CD1c-positive myeloid dendritic cell (primary cell): ENCODE results near the gene IP6K3.
A peak's percentile ranks its signal among the peaks of the same experiment; 100 is the strongest.

ENCODE experiments used
- DNase-seq: peaks from one replicate; pipeline ENCODE4 v3.0.0-alpha.2; 2016; ENCODE audit errors: extremely low spot score

The IP6K3 gene

DNA sequence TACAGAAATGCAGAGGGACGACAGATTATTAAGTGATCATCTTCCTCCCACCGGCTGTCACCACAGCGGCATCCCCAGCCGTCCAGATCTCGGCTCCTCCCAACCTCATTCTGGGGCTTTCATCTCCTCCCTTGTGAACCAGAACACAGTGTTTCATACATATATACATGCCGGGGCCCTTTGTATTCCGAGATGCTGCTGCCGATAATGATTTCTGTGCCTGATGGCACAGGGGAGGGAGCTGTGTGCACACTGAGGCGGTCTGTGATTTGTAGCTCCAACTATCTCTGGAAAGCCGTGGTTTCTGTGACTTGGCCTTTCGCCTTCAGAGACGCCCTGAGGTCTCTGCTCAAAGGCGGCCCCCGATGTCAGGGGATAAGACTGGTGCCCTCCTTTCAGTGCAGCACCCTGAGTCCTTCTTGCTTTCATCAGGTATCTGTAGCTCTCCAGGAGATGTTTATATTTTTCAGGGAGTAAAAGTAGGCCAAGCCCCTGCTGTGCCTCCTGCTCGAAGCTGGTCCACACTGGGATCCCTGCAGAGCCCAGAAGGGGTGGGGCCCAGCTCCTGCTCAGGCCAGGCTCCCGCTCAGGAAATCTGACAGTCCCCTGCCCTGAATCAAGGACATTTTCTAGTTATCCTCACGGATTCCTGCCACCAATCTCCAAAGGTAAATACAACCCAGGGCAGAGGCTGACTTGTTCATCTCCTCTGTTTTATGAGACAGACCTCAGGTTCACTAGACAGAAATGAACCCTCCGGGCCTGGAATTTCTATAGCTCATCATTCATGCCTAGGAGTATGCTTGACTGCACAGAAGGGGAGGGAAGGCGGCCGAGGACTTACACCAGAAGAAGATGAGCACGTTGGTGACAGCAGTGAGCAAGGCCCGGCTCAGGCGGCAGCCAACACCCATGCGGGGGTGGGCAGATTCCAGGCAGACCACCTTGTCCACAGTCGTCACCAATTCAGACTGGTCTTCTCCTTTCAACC is 31.0 kb upstream of the IP6K3 start:
- DNase-seq, result no peak

DNA sequence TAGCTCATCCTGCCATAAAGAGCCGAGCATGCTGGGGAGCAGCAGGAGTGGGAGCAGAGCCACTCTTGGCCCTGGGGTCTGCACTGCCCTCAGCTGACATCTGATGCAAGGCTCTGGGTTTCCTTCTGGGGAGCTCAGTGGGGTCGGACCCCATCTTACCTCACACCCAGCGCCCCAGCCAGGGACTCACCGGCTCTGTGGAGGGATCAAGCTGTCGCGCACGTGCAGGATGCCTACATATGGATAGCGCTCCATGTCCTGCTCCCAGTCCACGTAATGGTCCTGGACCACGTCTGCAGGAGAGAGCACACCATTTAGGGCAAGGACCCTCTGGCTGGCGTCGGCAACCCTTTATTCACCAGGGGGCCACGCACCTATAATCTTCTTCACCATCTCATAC is 30.1 kb upstream of the IP6K3 start:
- no peak for DNase-seq

DNA sequence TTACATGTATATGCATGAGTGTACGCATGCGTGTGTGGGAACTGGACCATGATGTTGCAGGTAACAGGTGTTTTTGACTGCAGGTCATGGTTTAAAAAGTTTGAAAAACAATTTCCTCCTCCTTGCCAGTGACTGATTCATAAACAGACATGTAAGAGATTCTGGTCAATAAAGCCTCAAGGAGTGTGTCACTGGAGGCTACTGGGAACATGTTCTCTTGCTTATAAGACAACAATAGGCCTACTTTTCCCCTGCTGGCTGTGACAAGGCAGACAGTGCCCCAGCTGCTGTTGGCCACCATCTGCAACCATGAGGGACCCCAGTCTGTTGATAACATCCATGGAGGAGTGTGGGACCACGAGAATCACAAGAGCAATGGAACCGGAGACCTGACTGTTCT is 29.5 kb upstream of the IP6K3 start:
- DNase-seq, result no peak

DNA sequence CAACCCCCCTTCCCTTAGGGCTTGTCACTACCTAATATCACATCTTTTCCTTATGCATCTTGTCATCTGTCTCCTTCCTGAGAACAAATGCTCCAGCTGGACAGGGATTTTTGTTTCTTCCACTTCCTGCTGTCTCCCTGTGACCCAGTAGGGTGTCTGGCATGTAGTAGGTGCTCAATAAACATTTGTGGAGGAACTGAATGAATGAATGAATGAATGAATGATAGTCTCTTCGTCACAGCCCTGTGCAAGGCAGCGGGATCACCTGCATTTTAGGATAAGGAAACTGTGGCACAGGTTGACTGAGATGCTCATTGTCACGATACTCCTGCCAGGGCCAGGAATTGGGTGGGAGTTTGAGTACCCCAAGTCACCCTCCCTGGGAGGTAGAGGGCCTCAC is 28.1 kb upstream of the IP6K3 start:
- no peak for DNase-seq

- no peak for DNase-seq
Measured at GRCh38 chr6:33772902-33773472, 26.3 kb upstream of the IP6K3 start.

GRCh38 chr6:33772082-33772830 is 25.6 kb upstream of the IP6K3 start:
- no peak for DNase-seq

DNA sequence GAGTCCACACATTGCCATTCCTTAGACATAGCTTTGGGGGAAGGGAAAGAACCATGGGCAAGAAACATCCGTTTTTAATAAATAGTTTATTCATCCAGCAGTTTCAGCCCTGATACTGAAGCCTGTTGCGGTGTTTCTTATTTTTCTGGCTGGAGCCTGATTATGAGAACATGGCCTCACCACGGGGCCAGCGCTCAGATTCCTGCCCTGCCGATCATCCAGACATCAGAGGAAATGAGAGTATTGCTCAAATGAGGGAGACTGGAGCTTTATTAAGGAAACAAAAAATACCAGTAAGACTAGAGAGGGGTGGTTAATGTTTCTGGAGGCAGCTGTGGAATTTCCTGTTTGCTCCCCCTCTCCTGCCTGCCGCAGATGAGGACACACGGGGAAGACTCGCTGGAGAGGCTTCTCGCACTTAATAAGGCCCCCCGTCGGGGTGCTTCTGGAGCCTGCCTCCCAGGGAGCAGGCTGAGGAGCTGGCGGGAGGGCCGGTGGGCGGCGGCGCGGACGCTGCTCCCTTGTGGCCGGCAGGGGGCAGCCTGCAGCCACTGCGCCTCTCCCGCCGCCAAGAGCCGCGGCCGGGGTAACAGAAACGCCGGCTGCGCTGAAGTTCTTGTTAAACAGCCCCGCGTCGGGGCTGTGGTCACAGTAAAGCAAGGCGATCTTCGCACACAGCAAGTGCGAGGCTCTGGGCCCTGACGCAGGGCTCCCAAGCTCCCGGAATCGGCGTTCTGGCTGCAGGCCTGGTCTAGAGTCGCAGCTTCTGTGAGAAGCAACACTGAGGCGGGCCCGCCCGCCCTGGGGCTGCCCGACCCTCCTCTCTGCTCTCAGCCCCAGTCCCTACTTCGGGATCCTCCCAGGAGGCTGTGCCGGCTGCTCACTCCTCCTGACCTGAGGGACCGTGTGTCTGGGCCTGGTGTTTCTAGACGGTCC is 24.7 kb upstream of the IP6K3 start:
- peak; percentile 74 for DNase-seq

- DNase-seq, result no peak
Measured at GRCh38 chr6:33770833-33771145, 24.1 kb upstream of the IP6K3 start.

GRCh38 chr6:33770124-33770832 is 23.6 kb upstream of the IP6K3 start:
- DNase-seq, result no peak

DNA sequence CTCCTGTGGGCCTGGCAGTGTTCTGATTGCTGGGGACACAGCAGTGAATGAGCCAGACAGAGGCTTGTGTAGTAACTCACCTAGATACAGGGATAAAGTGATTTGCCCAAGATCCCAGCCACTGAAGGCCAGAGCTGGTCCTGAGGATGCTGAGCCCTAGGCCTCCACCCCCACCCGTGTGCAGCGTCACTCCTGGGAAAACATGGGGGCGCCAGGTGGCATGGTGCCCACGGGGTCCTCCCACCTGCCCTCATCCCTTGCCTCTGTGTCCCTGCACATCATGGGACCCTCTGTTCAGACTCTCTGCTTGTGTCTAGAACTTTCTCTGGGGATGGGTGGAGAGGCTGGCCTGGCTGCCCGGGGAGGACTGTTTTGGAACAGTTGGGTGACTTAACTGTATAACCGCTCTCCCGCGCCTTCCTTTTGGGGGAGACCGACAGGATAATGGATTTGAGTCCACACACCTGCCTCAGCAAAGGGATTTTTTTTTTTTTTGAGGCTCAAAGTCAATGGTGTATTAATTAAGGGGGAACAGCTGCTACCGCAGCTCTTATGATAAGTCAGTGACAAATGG is 22.6 kb upstream of the IP6K3 start:
- no peak for DNase-seq

DNA sequence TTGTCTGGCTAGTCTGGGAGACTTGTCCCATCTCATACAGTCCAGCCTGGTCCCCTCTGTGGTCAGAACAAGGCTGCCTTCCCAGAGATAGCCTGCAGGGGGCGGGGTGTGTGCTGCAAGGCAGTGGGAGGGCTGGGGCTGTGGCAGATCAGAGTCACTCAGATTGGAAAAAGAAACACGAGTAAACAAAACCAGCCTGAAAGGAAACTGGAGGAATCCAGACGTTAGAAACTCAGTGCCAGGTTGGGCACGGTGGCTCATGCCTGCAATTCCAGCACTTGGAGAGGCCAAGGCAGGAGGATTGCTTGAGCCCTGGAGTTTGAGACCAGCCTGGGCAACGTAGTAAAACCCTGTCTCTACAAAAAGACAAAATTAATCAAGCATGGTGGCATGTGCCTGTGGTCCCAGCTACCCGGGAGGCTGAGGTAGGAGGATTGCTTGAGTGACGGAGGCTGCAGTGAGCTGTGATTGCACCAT is 22.0 kb upstream of the IP6K3 start:
- peak; percentile 76 for DNase-seq

DNA sequence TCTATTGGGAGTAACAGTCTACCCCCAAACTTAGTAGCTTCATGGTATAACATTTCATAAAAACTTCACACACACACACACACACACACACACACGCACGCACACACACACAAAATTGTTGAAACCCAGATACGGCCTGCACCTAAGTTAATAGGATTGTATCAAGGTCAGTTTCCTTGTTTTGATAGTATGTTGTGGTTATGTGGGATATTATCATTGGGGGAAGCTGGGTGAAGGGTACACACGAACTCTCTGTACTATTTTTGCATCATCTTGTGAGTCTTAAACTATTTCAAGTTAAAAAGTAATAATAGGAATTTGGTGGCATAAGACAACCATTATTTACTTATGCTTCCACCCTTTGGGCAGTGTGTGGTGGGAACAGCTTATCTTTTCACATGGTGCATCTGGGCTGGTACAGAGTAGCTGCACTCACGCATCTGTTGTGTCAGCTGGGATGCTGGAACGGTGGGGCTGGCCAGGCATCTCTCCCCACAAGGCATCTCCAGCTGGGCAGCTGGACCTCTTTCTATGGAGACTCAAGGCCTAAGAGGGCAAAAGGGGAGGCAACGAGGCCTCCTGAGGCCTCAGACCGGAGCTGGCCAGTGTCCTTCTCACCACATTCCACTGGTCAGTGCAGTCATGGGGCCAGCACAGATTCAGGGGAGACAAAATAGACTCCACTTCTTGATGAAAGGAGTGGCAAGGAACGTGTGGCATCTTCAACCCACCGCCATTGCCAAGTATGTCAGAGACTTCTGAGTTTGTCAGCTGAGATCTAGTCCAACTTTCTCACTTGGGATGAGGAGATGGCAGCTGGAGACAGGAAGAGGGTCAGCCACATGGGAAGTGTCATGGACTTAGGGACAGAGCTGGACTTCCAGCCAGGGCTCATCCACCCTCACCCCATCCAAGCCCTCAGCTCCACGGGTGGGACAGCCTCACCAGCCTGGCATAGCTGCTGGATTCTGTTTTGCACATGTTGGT is 20.5 kb upstream of the IP6K3 start:
- no peak for DNase-seq

GRCh38 chr6:33765368-33765767 is 18.7 kb upstream of the IP6K3 start:
- DNase-seq, result no peak

DNA sequence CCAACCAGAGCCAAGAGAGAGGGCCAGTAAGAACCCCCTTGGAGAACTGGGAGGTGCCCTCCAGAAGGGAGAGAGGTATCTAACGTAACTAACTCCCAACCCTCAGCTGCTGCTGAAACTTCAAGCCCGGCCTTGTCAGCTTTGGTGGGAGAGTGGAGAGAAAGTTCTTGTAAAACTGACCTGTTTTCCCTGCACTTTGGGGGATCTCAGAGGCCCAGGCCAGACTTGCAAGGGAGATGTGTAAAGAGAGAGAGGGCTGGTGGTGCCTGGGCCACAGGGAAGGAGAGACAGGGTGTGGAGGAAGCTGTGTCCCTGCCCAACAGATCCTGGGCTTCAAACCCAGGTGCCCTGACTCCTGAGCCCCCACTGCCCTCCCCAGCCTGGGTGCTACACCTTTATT is 17.3 kb upstream of the IP6K3 start:
- DNase-seq, result no peak

DNA sequence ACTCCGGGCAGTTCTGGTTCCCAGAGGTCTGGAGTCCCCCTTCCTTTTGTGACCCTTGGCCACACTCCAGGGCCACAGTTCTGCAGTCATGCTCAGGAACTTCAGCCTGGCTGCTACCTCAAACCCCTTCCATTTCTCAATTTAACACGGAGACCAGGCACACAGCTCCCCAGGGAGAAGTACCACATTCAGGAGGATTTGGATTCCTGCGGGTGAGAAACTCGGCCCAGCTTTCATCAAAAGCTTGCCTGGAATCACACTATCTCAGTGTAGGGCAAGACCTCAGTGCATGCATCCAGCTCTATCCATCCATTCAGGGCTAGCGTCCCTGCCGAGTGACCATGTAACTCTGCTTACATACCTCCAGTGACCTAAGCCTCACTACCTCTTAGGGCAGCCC is 16.8 kb upstream of the IP6K3 start:
- DNase-seq, result no peak

DNA sequence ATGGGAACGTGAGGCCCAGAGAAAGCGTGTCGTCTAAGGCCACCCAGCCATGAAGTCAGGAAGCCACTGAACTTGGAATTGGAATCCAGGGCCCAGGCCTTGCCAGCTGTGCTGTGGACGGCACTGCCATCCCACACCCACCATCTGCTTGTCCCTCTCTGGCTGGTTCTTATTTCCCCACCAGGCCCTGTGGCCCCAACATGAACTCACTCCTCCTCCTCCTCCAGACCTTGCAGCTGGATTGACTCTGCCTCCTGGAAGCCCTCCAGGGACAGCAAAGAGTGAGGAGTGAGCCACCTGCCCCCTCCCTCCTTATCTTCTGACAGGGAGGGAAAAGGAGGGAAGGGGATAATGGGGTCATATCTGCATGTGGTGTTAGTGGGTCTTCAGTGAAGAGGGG is 16.0 kb upstream of the IP6K3 start:
- DNase-seq, result no peak

- peak; percentile 38 for DNase-seq
Measured at GRCh38 chr6:33761922-33762629, 15.4 kb upstream of the IP6K3 start.

DNA sequence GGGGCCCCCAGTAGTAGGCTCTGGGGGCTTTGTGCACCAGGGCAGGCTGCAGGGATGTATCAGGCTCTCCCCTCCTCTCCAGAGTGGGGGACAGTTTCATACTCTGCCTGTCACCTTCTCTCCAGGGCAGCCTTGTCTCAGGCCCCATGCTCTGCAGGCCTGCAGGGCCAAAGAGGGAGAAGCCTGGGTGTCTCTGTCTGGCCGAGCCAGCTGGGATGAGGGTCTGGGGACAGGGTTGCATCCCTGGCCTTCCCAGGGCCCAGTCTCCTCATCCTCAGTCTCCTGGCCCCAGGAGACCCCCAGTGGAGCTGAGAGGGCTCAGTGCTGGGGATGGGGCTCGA is 14.8 kb upstream of the IP6K3 start:
- DNase-seq, result no peak
